ENCODE results near the gene ACTG1.

Gene ACTG1

GRCh38 chr17:81481815-81482505 lies 30.6 kb downstream of the ACTG1 start:
- CTCF ChIA-PET: no interaction called here
- POLR2A ChIA-PET: no interaction called here

DNA sequence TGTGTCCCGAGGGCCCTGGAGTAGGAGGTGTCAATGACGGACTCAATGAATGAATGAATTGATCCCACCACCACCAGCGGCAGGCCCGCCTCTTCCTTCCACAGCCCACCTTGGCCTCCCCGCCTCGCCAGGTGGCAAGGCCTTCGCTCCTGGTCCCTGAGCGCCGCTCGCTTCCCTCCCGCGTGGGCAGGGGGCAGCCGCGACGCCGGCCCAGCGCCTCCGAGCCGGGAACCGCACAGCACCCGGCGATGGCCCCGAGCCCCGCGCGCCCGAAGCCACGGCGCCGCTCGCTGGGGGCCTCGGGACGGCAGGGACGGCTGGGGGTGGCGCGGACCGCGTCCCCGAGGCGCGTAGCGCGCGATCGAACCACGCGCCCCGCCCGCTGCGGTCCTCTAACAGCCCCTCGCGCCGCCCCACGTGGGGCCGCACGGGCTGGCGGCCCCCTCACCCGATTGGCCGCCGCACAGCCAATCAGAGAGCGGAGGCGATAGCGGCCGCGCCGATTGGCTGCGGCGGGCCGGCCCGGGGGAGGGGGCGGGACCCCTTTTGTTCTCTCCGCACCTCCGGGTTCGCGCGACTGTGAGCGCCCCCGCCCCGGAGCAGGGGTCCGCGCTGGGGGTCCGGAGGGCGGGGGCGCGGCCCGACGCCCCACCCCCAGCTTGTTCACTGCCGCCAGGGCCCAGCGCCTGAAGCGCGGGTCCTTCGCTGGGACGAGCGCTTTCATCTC lies 31.4 kb downstream of the ACTG1 start:
- no peak for TF ChIP-seq FOXK2 (IDR thresholded peaks at IDR 0.05)
- no peak for TF ChIP-seq SUZ12 (IDR thresholded peaks at IDR 0.05)
- TF ChIP-seq FOXM1 (IDR thresholded peaks at IDR 0.05; ENCODE audit: borderline replicate concordance): no peak
- no peak for TF ChIP-seq TARDBP (IDR thresholded peaks at IDR 0.05)
- TF ChIP-seq HDGF (IDR thresholded peaks at IDR 0.05; ENCODE audit: borderline replicate concordance): no peak
- no peak for TF ChIP-seq LEF1 (IDR thresholded peaks at IDR 0.05; ENCODE audit: borderline replicate concordance)
- TF ChIP-seq NFRKB (IDR thresholded peaks at IDR 0.05): no peak
- no peak for TF ChIP-seq CTBP1 (IDR thresholded peaks at IDR 0.05; ENCODE audit: borderline replicate concordance)
- TF ChIP-seq ARNT (IDR thresholded peaks at IDR 0.05): no peak
- no peak for TF ChIP-seq BHLHE40 (IDR thresholded peaks at IDR 0.05; ENCODE audit: borderline replicate concordance)
- TF ChIP-seq L3MBTL2 (conservative IDR thresholded peaks at IDR 0.05): no peak
- TF ChIP-seq ELF4 (IDR thresholded peaks at IDR 0.05): no peak
- no peak for TF ChIP-seq SP1 (IDR thresholded peaks at IDR 0.05)
- TF ChIP-seq, protein P1, sequence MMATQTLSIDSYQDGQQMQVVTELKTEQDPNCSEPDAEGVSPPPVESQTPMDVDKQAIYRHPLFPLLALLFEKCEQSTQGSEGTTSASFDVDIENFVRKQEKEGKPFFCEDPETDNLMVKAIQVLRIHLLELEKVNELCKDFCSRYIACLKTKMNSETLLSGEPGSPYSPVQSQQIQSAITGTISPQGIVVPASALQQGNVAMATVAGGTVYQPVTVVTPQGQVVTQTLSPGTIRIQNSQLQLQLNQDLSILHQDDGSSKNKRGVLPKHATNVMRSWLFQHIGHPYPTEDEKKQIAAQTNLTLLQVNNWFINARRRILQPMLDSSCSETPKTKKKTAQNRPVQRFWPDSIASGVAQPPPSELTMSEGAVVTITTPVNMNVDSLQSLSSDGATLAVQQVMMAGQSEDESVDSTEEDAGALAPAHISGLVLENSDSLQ (IDR thresholded peaks at IDR 0.05): no peak
- no peak for TF ChIP-seq FOXA1 (IDR thresholded peaks at IDR 0.05)
- TF ChIP-seq ZNF384 (IDR thresholded peaks at IDR 0.05): no peak
- CTCF ChIA-PET: no interaction called here
- POLR2A ChIA-PET: no interaction called here
- DNase-seq (ENCODE audit: extremely low spot score): no peak

More at GRCh38 chr17:81481815-81482505, 30.6 kb downstream of the ACTG1 start:
- TF ChIP-seq ELF4 (IDR thresholded peaks at IDR 0.05) (no peak), BHLHE40 (IDR thresholded peaks at IDR 0.05; ENCODE audit: borderline replicate concordance) (no peak), HDGF (IDR thresholded peaks at IDR 0.05; ENCODE audit: borderline replicate concordance) (no peak), ZNF384 (IDR thresholded peaks at IDR 0.05) (no peak), ARNT (IDR thresholded peaks at IDR 0.05) (no peak), SUZ12 (IDR thresholded peaks at IDR 0.05) (no peak), NFRKB (IDR thresholded peaks at IDR 0.05) (no peak), TARDBP (IDR thresholded peaks at IDR 0.05) (no peak)
- TF ChIP-seq, protein P1 (IDR thresholded peaks at IDR 0.05): no peak
- no peak for DNase-seq (ENCODE audit: extremely low spot score)

DNA sequence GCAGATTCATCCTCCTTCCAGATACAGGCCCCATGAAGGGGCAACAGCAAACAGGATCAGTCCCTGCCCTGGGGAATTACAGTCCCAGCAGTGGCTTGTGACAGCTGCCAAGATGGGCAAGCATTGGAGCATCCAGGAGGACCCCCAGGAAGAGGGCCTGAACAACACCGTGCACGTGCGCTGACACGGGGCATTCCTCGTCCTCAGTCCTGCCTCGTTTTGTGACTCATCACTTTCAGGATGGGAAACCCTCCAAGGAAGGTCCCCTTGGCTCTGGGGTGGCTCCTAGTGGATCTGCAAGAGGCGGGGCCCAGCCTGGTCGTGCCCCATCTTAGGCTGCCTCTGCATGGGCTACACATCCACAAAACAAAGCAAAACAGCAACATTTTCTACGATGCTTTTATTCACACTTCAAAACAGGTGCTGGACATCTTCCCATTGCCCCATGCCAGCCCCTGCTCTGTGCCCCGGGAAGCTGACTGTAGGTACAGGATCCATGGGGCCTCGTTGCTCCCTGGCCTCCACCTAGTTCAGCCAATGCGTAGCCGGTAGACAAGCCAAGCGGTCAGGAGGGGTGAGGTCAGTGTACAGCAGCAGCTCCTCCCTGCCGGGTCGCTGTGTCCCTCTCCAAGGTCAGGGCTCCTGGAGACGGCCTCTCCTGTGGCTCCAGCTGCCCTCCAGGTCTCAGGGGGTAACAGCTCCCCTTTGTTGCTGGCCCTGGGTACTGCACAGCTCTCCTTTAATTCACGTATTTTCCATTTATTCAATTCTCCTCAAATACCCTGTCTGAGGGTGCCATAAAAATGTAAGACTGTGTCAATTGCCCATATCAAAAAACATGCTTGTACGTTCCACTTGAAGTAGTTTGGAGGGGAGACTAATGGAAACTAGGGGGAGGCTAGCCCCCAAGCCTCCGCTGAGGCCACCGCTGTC lies 32.2 kb downstream of the ACTG1 start:
- TF ChIP-seq L3MBTL2 (conservative IDR thresholded peaks at IDR 0.05): no peak
- TF ChIP-seq, protein P1 (IDR thresholded peaks at IDR 0.05): no peak
- TF ChIP-seq HDGF (IDR thresholded peaks at IDR 0.05; ENCODE audit: borderline replicate concordance): no peak
- no peak for TF ChIP-seq FOXM1 (IDR thresholded peaks at IDR 0.05; ENCODE audit: borderline replicate concordance)
- TF ChIP-seq CTBP1 (IDR thresholded peaks at IDR 0.05; ENCODE audit: borderline replicate concordance): no peak
- no peak for TF ChIP-seq ZNF384 (IDR thresholded peaks at IDR 0.05)
- no peak for TF ChIP-seq TARDBP (IDR thresholded peaks at IDR 0.05)
- no peak for TF ChIP-seq LEF1 (IDR thresholded peaks at IDR 0.05; ENCODE audit: borderline replicate concordance)
- no peak for TF ChIP-seq NFRKB (IDR thresholded peaks at IDR 0.05)
- no peak for TF ChIP-seq ARNT (IDR thresholded peaks at IDR 0.05)
- TF ChIP-seq FOXK2 (IDR thresholded peaks at IDR 0.05): no peak
- no peak for DNase-seq (ENCODE audit: extremely low spot score)
- CTCF ChIA-PET: no interaction called here
- POLR2A ChIA-PET: interaction anchor here (0.6 kb wide), 1 partner anchor 32 kb away, joined by 3 read pairs; the partner anchor contains the start of gene ACTG1

- ChIA-PET CTCF (no interaction called here), POLR2A (no interaction called here)
- no peak for DNase-seq (ENCODE audit: extremely low spot score)
- TF ChIP-seq, protein P1 (IDR thresholded peaks at IDR 0.05): no peak
- TF ChIP-seq SUZ12 (IDR thresholded peaks at IDR 0.05) (no peak), BHLHE40 (IDR thresholded peaks at IDR 0.05; ENCODE audit: borderline replicate concordance) (no peak), L3MBTL2 (conservative IDR thresholded peaks at IDR 0.05) (no peak), FOXM1 (IDR thresholded peaks at IDR 0.05; ENCODE audit: borderline replicate concordance) (no peak), ELF4 (IDR thresholded peaks at IDR 0.05) (no peak), CTBP1 (IDR thresholded peaks at IDR 0.05; ENCODE audit: borderline replicate concordance) (no peak), ARNT (IDR thresholded peaks at IDR 0.05) (no peak), HDGF (IDR thresholded peaks at IDR 0.05; ENCODE audit: borderline replicate concordance) (no peak), ZNF384 (IDR thresholded peaks at IDR 0.05) (no peak), NFRKB (IDR thresholded peaks at IDR 0.05) (no peak)
Measured at GRCh38 chr17:81479175-81480071, 33.2 kb downstream of the ACTG1 start.

All from HEK293T (cell line).